Liver (tissue), 3 donors: ENCODE data around the gene LRRC30.

Experiments used
- CTCF ChIP-seq: fragments of 150-350 bp; IDR thresholded peaks from 2 replicates; pipeline ENCODE4 v1.5.1; 2017; ENCODE audit warnings: improper control_type of control experiment, low read depth, low read length; ENCODE audit not compliant: missing input control
- RAD21 ChIP-seq, 2 donors: IDR thresholded peaks; 2 replicates each; pipeline ENCODE4 v1.6.1; 2016; ENCODE audit warnings: antibody characterized with exemption in 2 of 2, mild to moderate bottlenecking in 2 of 2
- donor health status: healthy.
- donor health status: healthy.

- TF ChIP-seq CTCF (peak; percentile 60), RAD21 (IDR thresholded peaks at IDR 0.05) (peak; percentile 83 to 92)
These were observed 9.3 kb upstream of the LRRC30 start for GRCh38 chr18:7221424-7222155.
